Astrocyte of the cerebellum (primary cell): ENCODE results near the gene POU6F2.

Experiments
- DNase-seq: peaks from one replicate; pipeline ENCODE4 v3.0.0-alpha.2; 2011; ENCODE audit warnings: low read depth
- H3K4me3 ChIP-seq: 2 replicates; pipeline ENCODE4 v1.5.1; 2011; ENCODE audit warnings: mild to moderate bottlenecking, low read depth, low read length, moderate library complexity
- CTCF ChIP-seq: IDR thresholded peaks from 2 replicates; pipeline ENCODE4 v1.5.1; 2012; ENCODE audit warnings: low read length, low read depth, moderate library complexity, mild to moderate bottlenecking; ENCODE audit errors: missing control alignments
- in situ Hi-C: cut with HindIII; loops from 2 replicates; pipeline ENCODE4 v1.10.0; 2017; ENCODE audit warnings: low sequenced_read_pairs

Gene POU6F2

GRCh38 chr7:39098506-39098905 is 120.8 kb downstream of the POU6F2 start:
- in situ Hi-C loops: no loop called here
- no peak overlapping the region for H3K4me3 ChIP-seq
- no peak for TF ChIP-seq CTCF
- DNase-seq: no peak

- DNase-seq: no peak
- no peak overlapping the region for H3K4me3 ChIP-seq
- TF ChIP-seq CTCF: no peak
- in situ Hi-C loops: no loop called here
Observed at GRCh38 chr7:39099146-39099545, 121.4 kb downstream of the POU6F2 start.

GRCh38 chr7:39100270-39100669 is 122.6 kb downstream of the POU6F2 start:
- no peak overlapping the region for H3K4me3 ChIP-seq
- DNase-seq: no peak
- no peak for TF ChIP-seq CTCF
- in situ Hi-C loops: no loop called here

- H3K4me3 ChIP-seq: no peak overlapping the region
- no peak for DNase-seq
- in situ Hi-C loops: no loop called here
- TF ChIP-seq CTCF: no peak
Observed at GRCh38 chr7:39102234-39102633, 124.5 kb downstream of the POU6F2 start.

GRCh38 chr7:39105720-39106119 is 128.0 kb downstream of the POU6F2 start:
- TF ChIP-seq CTCF: no peak
- no peak overlapping the region for H3K4me3 ChIP-seq
- DNase-seq: no peak
- in situ Hi-C loops: no loop called here

- no peak for DNase-seq
- in situ Hi-C loops: no loop called here
- H3K4me3 ChIP-seq: no peak overlapping the region
- no peak for TF ChIP-seq CTCF
Observed at GRCh38 chr7:39125846-39126245, 148.1 kb downstream of the POU6F2 start.

- DNase-seq: no peak
- in situ Hi-C loops: no loop called here
- H3K4me3 ChIP-seq: no peak overlapping the region
- no peak for TF ChIP-seq CTCF
Observed at GRCh38 chr7:39127058-39127457, 149.3 kb downstream of the POU6F2 start.
